Measurements from ENCODE around the gene UBE2D1.

GRCh38 chr10:58304099-58304633 is 30.6 kb upstream of the UBE2D1 start:
- TF ChIP-seq POLR2A (IDR thresholded peaks at IDR 0.05), result no peak
- no peak for TF ChIP-seq CTCF (IDR thresholded peaks at IDR 0.05)

Data from body of pancreas (tissue), 4 donors.